T-helper 1 cell treated with Interleukin-12 subunit alpha and Interleukin-12 subunit beta and Interleukin-4 antibody, amounts not matched to agents 30 ng/mL and 1 ng/mL, for 36 hours (primary cell): Measurements from ENCODE around the gene SELENBP1. TPM values are rescaled to one million over a fixed set of nuclear protein-coding genes. Genes with fewer than 3 reads are reported as not detected.

Experiments used
- intact Hi-C: fragments of 100-400 bp; cut with micrococcal nuclease; formaldehyde crosslinking; loops from one replicate; pipeline ENCODE4 v1.15.1; 2024
- total RNA-seq: library from RNA; stranded (reverse); gene quantifications from 2 replicates; pipeline ENCODE4 v1.2.3, GENCODE V29; 2022

SELENBP1 gene
- total RNA-seq, 1 donor from 2014 or later: not detected

GRCh38 chr1:151344291-151344690 is 28.2 kb downstream of the SELENBP1 start:
- intact Hi-C loops: no loop called here

GRCh38 chr1:151343587-151343986 is 28.9 kb downstream of the SELENBP1 start:
- intact Hi-C loops: no loop called here

- intact Hi-C loops: no loop called here
Measured at GRCh38 chr1:151342569-151342968, 29.9 kb downstream of the SELENBP1 start.

GRCh38 chr1:151342021-151342420 is 30.5 kb downstream of the SELENBP1 start:
- intact Hi-C loops: no loop called here

GRCh38 chr1:151340870-151341754 is 31.4 kb downstream of the SELENBP1 start:
- intact Hi-C loops: loop anchor here (1.0 to 2.0 kb wide), 6 partner anchors 14 to 242 kb away; partner anchors contain the start of gene PI4KB

GRCh38 chr1:151336556-151336955 is 35.9 kb downstream of the SELENBP1 start:
- intact Hi-C loops: no loop called here

GRCh38 chr1:151334822-151335221 is 37.7 kb downstream of the SELENBP1 start:
- intact Hi-C loops: no loop called here

GRCh38 chr1:151327903-151328674 is 44.4 kb downstream of the SELENBP1 start:
- intact Hi-C loops: loop anchor here (1.0 kb wide), 11 partner anchors 13 to 435 kb away; partner anchors contain the start of genes GABPB2, MRPL9, PSMB4 and RFX5

- intact Hi-C loops: loop anchor here (1.0 kb wide), 11 partner anchors 14 to 436 kb away; partner anchors contain the start of genes GABPB2, MRPL9, PSMB4 and RFX5
Measured at GRCh38 chr1:151327223-151327902, 45.1 kb downstream of the SELENBP1 start, which contains the start of gene PI4KB. TSS of gene PI4KB (minus strand) at chr1:151327416. CDS start at chr1:151316481, 10,935 bp downstream.

GRCh38 chr1:151326619-151327222 is 45.8 kb downstream of the SELENBP1 start:
- intact Hi-C loops: loop anchor here (1.0 kb wide), 11 partner anchors 15 to 437 kb away; partner anchors contain the start of genes GABPB2, MRPL9, PSMB4 and RFX5

- intact Hi-C loops: no loop called here
Measured at GRCh38 chr1:151325646-151326429, 46.7 kb downstream of the SELENBP1 start.

- intact Hi-C loops: no loop called here
Measured at GRCh38 chr1:151325231-151325630, 47.3 kb downstream of the SELENBP1 start.

- intact Hi-C loops: no loop called here
Measured at GRCh38 chr1:151324390-151324930, 48.0 kb downstream of the SELENBP1 start.

- intact Hi-C loops: no loop called here
Measured at GRCh38 chr1:151318975-151319374, 53.5 kb downstream of the SELENBP1 start.

GRCh38 chr1:151315565-151316235 is 56.8 kb downstream of the SELENBP1 start:
- intact Hi-C loops: no loop called here
